GM21528 (cell line): ENCODE measurements around the gene SSTR3.
"Not testable (repeated sequence)": the region's sequence is repeated elsewhere in the genome, so short reads cannot be mapped to it uniquely, and the experiment has no call there.

ENCODE experiments used
- ATAC-seq: cut with Tn5 transposase; IDR thresholded peaks from one replicate; pipeline ENCODE4 v1.9.1; 2021; ENCODE audit warnings: mild to moderate bottlenecking, moderate library complexity; ENCODE audit not compliant: unreplicated experiment, low FRiP score

The SSTR3 gene

DNA sequence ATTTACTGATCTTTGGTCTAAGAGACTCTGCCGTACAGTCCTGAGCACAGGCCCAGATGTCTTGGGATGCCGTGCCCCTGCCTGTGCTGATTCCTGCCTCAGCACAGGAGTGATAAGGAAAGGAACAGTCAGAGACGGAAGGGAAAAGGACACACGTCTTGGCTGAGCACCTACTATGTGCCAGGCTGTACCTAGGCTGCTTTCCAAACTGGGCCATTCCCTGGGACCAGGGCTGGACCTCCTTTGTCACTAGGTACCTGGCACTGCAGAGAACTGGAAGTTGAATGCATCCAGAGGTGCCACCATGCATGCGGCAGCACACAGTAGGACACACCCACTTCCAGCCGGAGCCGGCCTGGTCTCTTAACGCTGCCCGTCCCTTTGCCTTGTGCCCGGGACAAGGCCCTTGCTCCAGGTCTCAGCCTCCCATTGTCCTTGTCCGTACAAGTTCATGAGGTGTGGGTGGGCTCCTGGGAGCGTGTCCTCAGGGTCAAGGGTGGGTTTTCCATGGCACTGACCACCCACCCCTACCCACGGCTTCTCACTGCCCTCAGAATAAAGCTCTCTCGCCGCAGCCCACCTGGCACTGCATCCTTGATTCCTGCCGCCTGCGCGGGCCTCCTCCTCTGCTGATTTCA lies 1.1 kb upstream of the SSTR3 start:
- ATAC-seq: no peak

DNA sequence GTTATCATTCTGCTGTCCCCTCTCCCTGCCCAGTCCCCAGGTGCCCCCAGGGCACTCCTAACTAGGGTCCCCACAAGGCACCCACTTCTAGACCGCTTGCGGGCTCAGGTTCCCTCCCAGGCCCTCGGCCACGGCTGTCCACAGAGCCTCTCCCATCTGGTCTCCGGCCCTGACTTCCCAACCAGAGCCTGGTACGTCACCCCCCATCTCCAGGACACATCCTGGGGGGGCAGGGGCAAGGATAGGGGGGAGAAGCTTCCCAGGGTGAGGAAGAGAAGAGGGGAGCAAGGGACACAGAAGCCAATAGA lies 457 bp downstream of the SSTR3 start:
- no peak for ATAC-seq

DNA sequence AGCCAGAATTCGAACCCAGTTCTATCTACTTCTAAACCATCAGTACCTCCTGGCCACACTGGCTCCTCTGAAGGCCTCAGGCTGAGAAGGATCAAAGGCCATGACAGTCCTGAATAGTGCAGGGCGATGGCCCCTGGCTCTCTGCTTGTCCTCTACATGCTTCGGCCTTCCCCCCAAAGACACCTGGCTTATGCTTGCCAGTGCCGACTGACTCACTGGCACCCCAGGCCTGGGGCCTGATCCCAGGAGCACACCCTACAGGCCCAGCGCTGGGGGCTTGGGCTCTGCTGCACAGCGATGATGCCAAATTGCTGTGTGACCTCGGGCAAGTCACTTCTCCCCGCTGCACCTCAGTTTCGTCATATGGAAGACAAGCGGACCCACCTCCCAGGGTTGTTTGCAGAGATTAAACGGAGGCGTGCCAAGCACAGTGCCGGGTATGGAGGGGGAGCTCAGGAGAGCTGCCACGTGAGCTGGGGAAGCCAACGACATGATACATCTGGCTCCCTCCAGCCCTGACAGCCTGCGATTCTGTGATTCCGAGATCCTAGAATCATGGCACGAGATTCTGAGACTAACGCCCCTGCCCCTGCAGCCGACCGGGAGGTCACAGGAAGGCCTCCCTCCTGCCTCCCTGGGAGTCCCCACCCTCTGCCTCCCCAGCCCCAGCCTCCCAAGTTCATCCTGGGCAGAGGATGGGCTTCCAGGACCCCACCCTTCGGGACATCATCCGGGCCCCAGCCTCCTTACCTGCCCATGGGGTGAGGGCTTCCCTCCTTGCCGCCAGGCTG lies 1.0 kb downstream of the SSTR3 start:
- no peak for ATAC-seq

DNA sequence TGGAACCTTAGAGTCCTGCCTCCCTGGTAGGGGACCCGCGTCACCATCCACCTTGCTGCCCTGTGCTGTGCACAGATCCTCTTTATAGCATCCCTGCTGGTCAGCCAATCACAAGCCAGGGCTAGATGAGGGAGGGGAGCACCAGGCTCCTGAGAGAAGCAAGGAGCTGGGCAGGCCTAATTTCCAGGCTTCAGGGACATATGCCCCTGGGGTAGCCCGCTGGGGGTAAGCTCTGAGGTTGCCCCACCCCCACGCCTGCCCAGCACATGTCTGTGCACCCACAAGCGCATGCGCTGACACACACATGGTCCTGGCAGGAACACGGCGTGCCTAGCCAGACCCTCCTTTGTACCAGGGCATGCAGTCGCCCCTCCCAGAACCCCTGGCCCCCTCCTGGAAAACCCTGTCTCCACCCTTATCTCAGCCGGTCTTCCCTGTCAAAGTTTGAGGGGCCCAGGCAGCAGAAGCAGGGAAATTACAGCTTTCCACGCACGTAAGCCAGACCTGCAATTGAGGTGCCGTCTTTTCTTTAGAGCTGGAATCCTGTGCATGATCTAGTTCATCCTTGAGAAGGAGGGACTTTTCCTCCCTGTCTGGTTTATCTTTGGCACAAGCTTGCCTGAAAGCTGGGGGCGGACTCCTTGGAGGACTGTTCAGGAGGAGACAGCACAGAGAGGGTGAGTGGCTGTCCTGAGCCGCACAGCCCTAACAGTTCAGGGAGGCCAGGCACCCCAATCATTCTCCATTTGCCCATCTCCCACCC lies 2.1 kb downstream of the SSTR3 start:
- ATAC-seq: no peak

DNA sequence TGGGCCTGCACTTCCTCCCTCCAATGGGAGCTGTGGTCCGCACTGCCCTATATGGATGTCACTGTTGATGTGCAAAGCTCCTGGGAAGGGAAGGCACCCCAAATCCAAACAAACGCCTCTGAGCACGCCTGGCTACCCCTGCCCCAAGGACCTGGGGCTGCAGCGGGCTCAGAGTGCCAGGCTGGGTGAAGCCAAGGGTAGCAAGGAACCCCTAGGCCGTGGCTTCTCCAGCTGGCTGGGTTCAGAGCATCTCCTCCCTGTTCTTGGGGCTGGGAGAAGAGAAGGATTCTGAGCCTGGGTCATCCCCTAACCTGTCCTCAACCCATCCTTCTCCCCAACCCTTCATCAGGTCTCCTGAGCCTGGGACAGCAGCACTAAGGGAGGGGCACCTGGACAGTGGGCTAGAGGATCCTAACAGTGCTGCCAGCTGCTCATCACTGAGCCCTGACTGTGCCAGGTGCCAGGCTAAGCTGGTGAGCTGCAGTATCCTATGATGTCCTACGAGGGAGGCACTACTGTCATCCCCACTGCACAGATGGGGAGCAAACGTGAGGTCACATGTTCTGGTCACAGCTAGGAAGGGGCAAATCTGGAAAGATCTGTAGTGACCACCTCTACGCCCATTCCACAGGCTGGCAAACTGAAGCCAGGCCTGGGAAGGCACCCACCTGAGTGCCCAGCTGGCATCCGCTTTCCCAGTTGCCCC lies 3.0 kb downstream of the SSTR3 start:
- no peak for ATAC-seq

DNA sequence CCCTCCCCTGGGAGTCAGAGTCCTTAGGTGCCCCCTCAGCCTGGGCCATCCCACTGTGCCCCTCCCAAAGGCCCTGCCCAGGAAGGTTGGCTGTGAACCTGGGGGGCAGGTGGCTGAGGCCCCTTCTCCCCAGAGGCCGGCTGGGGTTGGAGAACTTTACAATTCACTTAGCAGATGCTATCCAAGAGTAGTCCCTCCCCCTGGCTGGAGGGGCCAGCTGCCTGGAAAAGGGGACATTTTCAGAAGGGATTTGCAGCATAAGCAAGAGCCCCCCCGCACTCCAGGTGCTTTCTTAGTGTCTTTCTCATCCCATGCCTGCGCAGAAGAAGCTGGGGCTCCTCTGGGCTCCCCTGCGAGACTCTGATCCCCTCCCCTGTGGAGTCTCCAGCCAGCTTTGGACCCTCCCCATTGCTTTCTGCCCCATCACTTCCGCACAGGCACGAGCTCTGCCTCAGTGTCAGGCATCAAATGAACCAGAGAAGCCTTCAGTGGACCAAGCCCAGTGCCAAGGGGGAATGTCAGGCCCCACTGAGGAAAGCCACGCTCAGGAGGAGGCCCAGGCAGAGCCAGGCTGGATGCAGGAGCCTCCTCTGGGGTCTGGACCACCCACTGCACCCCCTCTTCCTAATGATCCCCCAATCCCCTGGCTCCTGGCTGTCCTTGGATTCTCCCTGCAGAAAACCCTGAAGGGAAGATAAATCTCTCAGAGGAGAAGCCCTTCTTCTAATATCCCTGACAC lies 3.7 kb downstream of the SSTR3 start:
- no peak for ATAC-seq

DNA sequence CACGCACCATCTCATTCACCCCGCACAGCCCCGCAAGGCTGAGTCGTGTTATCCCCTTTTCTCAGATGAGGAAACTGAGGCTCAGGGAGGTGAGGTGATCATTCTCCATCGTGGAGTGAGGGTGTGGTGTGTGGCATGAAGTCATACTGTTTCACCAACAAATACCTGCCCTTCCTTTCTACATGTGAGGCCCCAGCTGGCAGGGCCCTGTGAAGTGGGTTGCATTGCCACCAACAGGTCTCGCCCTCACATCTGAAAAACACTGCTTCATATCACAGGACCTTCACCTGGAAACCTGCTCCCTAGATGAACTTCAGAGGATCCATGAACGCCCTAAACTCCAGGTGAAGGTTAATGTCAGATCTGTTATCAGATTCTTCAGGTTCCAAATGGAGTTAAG lies 4.3 kb downstream of the SSTR3 start:
- no peak for ATAC-seq

DNA sequence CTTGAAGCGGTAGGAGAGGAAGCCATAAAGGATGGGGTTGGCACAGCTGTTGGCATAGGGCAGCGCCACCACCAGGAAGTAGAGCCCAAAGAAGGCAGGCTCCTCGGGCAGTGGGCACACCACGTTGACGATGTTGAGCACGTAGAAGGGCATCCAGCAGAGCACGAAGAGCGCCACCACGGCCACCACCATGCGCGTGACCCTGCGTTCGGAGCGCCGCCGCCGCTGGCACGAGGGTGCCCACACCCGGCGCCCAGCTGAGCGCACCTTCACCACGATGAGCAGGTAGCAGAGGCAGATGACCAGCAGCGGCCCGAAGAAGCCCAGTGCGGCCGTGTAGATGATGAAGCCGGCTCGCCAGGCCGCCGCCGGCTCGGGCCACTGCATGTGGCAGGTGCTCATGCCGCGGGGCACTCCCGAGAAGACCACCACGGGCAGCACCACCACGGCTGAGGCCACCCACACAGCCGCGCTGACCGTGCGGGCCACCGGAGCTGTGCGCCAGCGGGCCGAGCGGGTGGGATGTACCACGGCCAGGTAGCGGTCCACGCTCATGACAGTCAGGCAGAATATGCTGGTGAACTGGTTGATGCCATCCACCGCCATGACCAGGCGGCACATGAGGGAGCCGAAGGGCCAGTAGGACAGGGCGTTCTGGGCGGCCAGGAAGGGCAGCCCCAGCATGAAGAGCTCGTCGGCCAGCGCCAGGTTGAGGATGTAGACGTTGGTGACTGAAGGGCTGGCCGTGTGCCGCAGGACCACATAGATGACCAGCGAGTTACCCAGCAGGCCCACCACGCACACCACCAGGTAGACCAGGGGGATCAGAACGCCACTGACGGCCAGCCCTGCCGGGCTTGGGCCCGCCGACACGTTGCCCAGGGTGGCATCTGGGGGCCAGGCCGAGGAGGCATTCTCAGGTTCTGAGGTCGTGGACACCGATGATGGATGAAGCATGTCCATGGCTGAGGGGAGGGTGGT lies 5.1 kb downstream of the SSTR3 start:
- no peak for ATAC-seq

DNA sequence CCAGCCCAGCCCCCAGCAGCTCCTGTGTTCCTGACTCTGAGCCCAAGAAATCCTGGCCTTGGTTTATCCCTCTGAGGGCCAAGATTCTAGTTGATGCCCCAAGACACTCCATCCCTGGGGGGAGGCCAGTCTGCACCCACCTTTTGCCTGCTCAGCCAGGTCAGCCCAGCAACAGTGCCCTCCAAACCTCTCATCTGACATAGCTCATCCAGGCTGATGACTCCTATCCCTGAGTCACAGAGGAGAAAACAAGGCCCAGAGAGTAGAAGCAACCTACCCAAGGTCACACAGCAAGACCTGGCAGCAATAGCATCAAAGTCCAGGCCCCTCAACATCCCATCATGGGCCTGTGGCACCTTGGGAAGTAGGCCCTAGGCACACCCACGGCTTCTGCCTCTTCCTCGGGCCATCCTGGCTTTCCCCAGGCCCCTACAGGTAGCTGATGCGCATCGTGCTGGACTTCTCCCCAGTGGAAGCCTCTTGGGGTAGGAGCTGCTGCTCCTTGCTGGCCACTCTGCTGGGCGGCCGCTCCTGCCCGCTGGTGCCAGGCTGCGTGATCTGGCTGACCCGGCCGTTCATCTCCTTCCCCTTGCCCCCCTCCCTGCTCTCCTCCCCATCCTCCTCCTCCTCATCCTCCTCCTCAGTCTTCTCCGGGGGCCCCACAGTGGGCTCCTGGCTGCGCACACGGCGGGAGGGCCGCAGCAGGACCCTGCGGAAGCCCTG lies 6.0 kb downstream of the SSTR3 start:
- no peak for ATAC-seq

DNA sequence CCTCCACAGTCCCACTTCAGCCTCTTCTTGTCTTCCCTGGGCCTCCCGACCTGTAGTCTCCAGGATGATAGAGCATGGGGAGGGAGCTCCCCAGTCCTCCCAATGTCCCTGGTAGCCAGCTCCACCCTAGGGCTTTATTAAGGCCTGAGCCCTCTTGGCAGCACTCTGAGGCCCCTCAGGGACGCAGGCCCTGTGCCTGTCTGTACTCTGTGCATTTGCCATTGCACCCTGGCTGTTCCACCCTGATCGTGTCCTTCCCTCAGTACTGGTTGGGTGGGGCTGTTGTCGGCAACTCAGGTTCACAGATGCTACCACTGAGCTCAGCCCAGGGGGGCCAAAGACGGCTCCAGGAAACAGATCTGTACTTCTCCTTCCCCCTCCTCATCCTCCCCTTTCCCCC lies 7.2 kb downstream of the SSTR3 start:
- ATAC-seq: no peak

DNA sequence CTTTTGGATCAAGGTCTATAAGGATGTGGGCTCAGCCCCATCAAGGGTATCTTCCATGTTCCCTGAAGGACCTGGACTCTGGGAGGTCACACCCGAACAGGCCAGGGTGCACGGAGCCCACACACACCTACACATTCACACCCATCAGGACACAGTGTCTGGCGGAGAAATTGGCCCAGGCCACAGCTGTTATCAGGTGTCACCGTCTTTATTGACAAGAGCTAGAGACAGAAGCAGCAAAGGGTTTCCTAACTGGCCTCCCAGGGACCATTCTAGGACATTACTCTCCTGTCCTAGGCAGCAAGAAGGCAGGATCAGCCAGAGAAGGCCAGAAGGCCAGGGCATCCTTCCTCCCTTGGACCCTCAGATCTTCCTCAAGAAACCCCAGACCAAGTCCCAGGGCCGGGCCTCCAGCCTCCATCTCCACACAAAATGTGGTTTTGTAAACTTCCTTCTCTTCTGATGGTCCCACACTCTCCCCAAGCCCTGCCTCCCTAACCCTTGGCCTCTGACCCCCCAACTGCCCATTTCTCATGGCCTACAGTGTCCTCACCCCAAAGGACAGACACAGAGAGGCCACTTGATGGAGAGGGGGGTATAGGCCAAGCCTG lies 8.1 kb downstream of the SSTR3 start:
- ATAC-seq: no peak

DNA sequence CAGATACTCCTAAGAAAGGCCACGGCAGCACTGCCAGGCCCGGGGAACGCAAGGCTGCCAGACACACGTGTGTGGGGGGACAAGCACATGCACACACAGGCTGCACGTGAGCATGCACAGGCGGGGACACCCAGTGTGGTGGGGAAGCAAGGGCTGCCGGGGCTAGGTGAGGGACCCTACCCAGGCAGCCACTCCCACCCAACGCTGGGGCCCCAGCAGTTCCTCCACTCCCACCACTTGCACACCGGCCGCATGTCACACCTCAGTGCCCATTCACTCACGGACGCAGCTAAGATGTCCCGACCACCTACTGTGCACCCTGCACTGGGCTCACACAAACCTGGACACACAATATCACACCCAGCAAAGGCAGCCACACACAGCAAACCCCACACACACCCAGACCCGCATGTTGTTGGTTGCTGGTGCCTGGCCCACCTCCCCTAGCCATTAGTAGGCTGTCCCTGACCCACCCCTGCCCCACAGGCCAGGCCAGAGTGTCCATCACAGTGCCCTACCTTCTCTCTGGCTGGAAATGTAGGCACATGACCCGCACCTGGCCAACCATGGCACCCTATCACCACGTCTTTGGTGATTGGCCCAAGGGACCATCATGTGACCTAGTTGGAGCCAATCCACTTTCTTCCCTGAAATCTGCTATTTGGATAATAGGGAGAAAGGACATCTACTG lies 8.8 kb downstream of the SSTR3 start:
- ATAC-seq: no peak

DNA sequence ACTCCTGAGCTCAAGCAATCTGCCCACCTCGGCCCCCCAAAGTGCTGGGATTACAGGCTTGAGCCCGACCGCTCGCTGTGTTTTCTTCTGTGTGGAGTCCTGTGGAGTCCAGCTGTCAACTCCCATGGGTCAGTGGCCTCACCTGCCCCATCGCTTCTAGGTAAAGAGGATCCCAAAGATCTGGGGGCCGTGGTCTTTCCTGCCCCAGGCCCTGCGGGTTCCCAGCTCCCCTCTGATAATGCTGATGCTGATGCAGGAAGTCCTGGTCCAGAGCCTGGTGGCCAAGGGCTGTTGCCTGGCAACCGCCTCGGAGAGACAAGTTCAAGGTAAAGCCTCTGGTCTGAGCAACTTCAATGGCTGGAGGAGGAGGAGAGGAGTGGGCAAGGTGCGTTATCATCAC lies 9.6 kb downstream of the SSTR3 start:
- no peak for ATAC-seq

DNA sequence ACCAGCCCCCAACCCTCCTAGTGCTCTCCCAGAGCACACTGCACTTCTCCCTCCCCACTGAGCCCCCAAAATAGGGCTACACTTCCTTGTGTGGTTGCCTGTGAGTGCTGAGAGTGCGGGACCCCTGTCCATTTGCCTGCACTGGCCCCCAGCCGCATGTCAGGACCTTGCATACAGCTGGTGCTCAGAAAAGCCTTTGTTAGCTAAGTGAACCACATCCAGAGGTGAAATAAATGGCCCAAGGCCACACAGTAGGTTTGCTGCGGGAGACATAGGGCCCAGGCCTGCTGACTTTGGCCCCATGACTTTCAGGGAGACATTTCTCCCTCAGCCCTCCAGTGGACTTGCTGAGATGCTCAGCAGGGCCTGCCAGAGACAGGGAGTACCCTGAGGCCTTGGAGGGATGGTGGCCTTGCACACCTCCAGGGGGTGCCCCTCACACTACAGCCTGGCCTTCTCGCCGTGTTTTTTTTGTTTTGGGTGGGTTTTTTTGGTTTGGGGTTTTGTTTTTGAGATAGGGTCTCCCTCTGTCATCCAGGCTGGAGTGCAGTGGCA lies 10.2 kb downstream of the SSTR3 start:
- ATAC-seq: no peak

DNA sequence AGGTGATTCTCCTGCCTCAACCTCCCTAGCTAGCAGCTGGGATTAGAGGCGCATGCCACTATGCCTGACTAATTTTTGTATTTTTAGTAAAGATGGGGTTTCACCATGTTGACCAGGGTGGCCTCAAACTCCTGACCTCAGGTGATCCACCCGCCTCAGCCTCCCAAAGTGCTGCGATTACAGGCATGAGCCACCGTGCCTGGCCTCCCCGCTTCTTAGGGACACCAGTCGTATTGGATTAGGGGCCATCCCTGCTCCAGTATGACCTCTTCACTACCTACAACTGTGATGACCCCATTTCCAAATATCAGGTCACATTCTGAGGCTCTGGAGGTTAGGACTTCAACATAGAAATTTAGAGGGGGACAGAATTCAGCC lies 10.8 kb downstream of the SSTR3 start:
- not testable (repeated sequence) for ATAC-seq

DNA sequence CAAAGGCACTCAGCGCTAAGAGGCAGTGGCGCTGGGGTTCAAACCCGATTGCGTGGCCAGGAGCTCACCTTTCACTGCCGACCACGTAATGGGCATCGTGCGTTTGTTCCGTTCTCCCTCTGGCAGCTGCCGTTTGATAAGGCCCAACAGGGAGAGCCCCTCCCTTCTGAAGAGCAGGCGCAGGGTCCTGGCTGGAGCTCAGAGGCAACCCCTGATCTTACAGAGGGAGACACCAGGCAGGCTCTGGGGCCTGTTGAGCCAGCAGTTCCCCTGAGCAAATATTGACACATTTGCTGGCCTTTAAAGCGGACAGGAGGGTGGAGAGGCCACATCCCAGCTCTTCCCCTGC lies 12.5 kb downstream of the SSTR3 start:
- peak; percentile 11 for ATAC-seq

DNA sequence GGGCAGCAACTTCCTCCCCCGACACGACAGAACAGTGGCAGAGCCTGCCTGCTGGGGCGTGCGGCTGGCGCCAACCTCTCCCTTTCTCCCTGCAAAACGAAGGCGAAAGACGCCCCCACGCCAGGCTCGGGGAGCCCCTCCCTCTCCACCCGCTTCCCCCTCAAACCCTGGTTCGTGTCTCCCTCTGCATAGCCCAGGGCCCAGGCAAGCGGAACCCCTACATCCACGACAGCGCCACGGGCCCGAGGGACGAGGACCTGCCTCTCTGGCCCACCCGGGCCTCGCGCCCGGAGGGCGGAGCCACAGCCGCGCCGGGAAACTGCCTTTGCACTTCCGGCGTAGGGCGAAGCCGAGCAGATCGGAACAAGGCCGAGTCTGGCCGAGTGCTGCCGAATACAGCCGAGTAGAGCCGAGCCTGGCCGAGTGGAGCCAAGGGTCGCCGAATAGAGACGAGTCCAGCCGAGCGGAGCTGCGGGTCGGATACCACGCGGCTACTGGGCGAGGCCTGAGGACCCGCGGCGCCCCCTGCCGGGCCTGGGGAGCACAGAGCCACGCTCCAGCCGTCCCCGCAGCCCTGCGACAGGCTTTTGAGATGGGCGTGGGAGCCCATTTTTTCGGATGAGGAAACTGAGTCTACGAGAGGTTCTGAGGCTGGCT lies 13.0 kb downstream of the SSTR3 start:
- peak; percentile 87 for ATAC-seq
